B cell (primary cell): ENCODE measurements around the gene SRRM5. TPM values are rescaled to one million over a fixed set of nuclear protein-coding genes. Genes with fewer than 3 reads are reported as not detected.

Source experiments
- ATAC-seq: fragments of 200-7000 bp; cut with Tn5 transposase; one replicate; pipeline ENCODE4 v1.10.0; 2021; ENCODE audit warnings: low read depth, mild to moderate bottlenecking, moderate number of reproducible peaks, moderate library complexity
- CTCF ChIA-PET: fragments of 350-600 bp; sonication (Branson Sonifier 250); formaldehyde crosslinking; loops from one replicate; lab custom pipeline; 2021; ENCODE audit warnings: antibody characterized with exemption, inconsistent platforms; lab: Charles Lee
- POLR2A ChIA-PET: fragments of 350-600 bp; sonication (Branson Sonifier 250); formaldehyde crosslinking; loops from one replicate; lab custom pipeline; 2021; ENCODE audit warnings: antibody characterized with exemption; lab: Charles Lee
- DNase-seq: peaks from one replicate; pipeline ENCODE4 v3.0.0; 2013
- H2AFZ ChIP-seq: 2 replicates; pipeline ENCODE4 v1.6.1; 2012; ENCODE audit warnings: mild to moderate bottlenecking, low read depth, low read length; ENCODE audit not compliant: insufficient read depth, poor library complexity, severe bottlenecking
- H3K27ac ChIP-seq, 2 donors: 1 replicate in 1 of 2; 2 replicates in 1 of 2; pipeline ENCODE4 v1.5.1; 2012 to 2013; ENCODE audit warnings: low read length in 2 of 2, mild to moderate bottlenecking in 2 of 2, moderate library complexity in 1 of 2
- H3K27me3 ChIP-seq, 4 experiments: fragments of 200-600 bp in 1 of 4; sonication (generic) in 1 of 4; replicated peaks in 1 of 4; 1 replicate in 2 of 4; 2 replicates in 2 of 4; pipeline versions ENCODE4 v1.6.1 to v1.7.0; 2013 to 2016; ENCODE audit warnings: low read length in 3 of 4, mild to moderate bottlenecking in 2 of 4, mixed read lengths in 1 of 4, moderate library complexity in 1 of 4; ENCODE audit not compliant: insufficient read depth in 4 of 4, control insufficient read depth in 3 of 4; ENCODE audit errors: control extremely low read depth in 1 of 4
- H3K36me3 ChIP-seq, 2 experiments: replicated peaks in 1 of 2; 1 replicate in 1 of 2; 2 replicates in 1 of 2; pipeline versions ENCODE4 v1.6.1 to v1.7.1; 2013; ENCODE audit warnings: low read length in 1 of 2; ENCODE audit not compliant: insufficient read depth in 2 of 2, control insufficient read depth in 1 of 2; ENCODE audit errors: control extremely low read depth in 1 of 2, extremely low read depth in 1 of 2
- H3K4me1 ChIP-seq, 2 donors: fragments of 200-600 bp in 1 of 2; sonication (generic) in 1 of 2; 1 replicate in 1 of 2; 2 replicates in 1 of 2; pipeline versions ENCODE4 v1.5.1 to v1.6.1; 2013 to 2017; ENCODE audit warnings: low read length in 2 of 2; ENCODE audit not compliant: control insufficient read depth in 2 of 2, insufficient read depth in 2 of 2
- H3K4me2 ChIP-seq: replicated peaks from 2 replicates; pipeline ENCODE3; 2012; ENCODE audit warnings: mild to moderate bottlenecking, low read depth, low read length; ENCODE audit not compliant: poor library complexity, severe bottlenecking
- H3K4me3 ChIP-seq, 5 experiments: fragments of 200-600 bp in 1 of 5; sonication (generic) in 1 of 5; 1 replicate in 3 of 5; 2 replicates in 2 of 5; pipeline versions ENCODE4 v1.5.1 to v1.7.0; 2011 to 2016; ENCODE audit warnings: low read length in 4 of 5, mild to moderate bottlenecking in 4 of 5, low read depth in 2 of 5, control low read depth in 1 of 5, moderate library complexity in 1 of 5; ENCODE audit not compliant: insufficient read depth in 1 of 5; ENCODE audit errors: control extremely low read depth in 1 of 5, extremely low read depth in 1 of 5
- H3K79me2 ChIP-seq: fragments of 200-600 bp; sonication (generic); one replicate; pipeline ENCODE4 v1.6.0; 2016; ENCODE audit warnings: low read length; ENCODE audit not compliant: control insufficient read depth, insufficient read depth
- H3K9ac ChIP-seq: fragments of 200-600 bp; sonication (generic); 2 replicates; pipeline ENCODE4 v1.6.1; 2017; ENCODE audit warnings: mild to moderate bottlenecking, low read length, moderate library complexity
- H3K9me3 ChIP-seq, 3 donors: one replicate each; pipeline versions ENCODE4 v1.6.1 to v1.7.1; 2013; ENCODE audit warnings: low read length in 2 of 3; ENCODE audit not compliant: control insufficient read depth in 2 of 3, insufficient read depth in 1 of 3; ENCODE audit errors: control extremely low read depth in 1 of 3
- H4K20me1 ChIP-seq: 2 replicates; pipeline ENCODE4 v1.6.0; 2012; ENCODE audit warnings: mild to moderate bottlenecking, low read length; ENCODE audit not compliant: insufficient read depth, control insufficient read depth, poor library complexity, severe bottlenecking
- H3K27ac Mint-ChIP-seq: one replicate; pipeline ENCODE4 v1.8.0; 2021; ENCODE audit warnings: mixed read lengths
- H3K27me3 Mint-ChIP-seq: one replicate; pipeline ENCODE4 v1.8.0; 2021; ENCODE audit warnings: mixed read lengths
- H3K4me1 Mint-ChIP-seq: one replicate; pipeline ENCODE4 v1.8.0; 2021; ENCODE audit warnings: mixed read lengths
- H3K4me3 Mint-ChIP-seq: one replicate; pipeline ENCODE4 v1.8.0; 2021; ENCODE audit warnings: mixed read lengths
- H3K9me3 Mint-ChIP-seq: one replicate; pipeline ENCODE4 v1.8.0; 2022; ENCODE audit warnings: mixed read lengths; ENCODE audit not compliant: insufficient read depth
- CTCF ChIP-seq: fragments of 200-600 bp; IDR thresholded peaks from one replicate; pipeline ENCODE4 v1.8.0; 2022; ENCODE audit warnings: antibody characterized with exemption, mild to moderate bottlenecking
- EZH2 ChIP-seq: IDR thresholded peaks from 2 replicates; pipeline ENCODE4 v1.6.1; 2012; ENCODE audit warnings: borderline replicate concordance, low read depth, mild to moderate bottlenecking, moderate library complexity, low read length; ENCODE audit not compliant: insufficient read depth, poor library complexity, severe bottlenecking
- WGBS: methylation state at CpG from one replicate; pipeline ENCODE4 v1.1.5; 2013; ENCODE audit warnings: missing lambda C conversion rate; ENCODE audit not compliant: insufficient coverage; 5-methylcytosine and 5-hydroxymethylcytosine counted together
- intact Hi-C: fragments of 100-400 bp; cut with micrococcal nuclease; formaldehyde crosslinking; loops from one replicate; pipeline ENCODE4 v1.10.0; 2022
- polyA plus RNA-seq: library from polyadenylated mRNA; depleted of rRNA; stranded (reverse); fragments of >200 nt; gene quantifications from 2 replicates; pipeline ENCODE4 v1.2.3, GENCODE V29; 2012
- total RNA-seq, 2 donors: library from RNA; stranded (reverse); fragments of 120-200 nt in 1 of 2; gene quantifications; 1 replicate in 1 of 2; 2 replicates in 1 of 2; pipeline versions ENCODE4 v1.2.3 to v1.2.4, GENCODE V29; 2013 to 2022

SRRM5 gene
- total and polyA plus RNA-seq, 2 donors (not counting 1 experiment from before 2014, with no cell fraction given) = 0.64 to 1.4 TPM

DNA sequence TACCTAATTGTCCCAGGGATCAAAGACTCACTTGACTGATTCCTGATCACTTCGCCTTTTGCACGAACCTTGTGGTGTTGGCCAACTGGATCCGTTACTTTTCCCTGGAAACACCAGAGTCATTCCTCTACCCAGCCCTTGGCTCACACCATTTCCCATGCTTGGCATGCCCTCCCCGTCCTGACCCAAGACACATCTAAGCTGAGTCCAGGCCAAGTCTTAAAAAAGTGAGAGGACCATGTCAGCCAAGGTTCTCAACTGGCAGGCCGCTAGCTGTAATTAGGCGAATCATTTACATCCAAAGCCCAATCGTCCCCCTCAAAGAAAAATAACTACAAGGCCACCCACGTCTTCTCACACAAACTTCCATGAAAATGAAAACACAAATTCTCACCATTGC is 46.6 kb downstream of the SRRM5 start:
- no peak overlapping the region for H3K4me3 Mint-ChIP-seq
- H3K4me1 Mint-ChIP-seq = no peaks in the 10 kb centered on the region
- H3K27me3 ChIP-seq = no peaks in the 10 kb centered on the region
- intact Hi-C loops = no loop called here
- peaks cover 3% of the 10 kb centered on the region for H3K27me3 Mint-ChIP-seq
- H3K27ac ChIP-seq = no peak overlapping the region
- no peaks in the 10 kb centered on the region for H3K36me3 ChIP-seq
- H3K9me3 ChIP-seq = peaks cover 0 to 21% (median 2%) of the 10 kb centered on the region in 3 donors
- H3K9ac ChIP-seq = no peak overlapping the region
- H3K4me1 ChIP-seq = peaks cover 0 to 2% of the 10 kb centered on the region in 2 donors
- no peak overlapping the region for H3K4me3 ChIP-seq
- ATAC-seq = no peak
- POLR2A ChIA-PET = no interaction called here
- peaks cover 3% of the 10 kb centered on the region for H3K9me3 Mint-ChIP-seq
- H3K4me2 ChIP-seq = no peak overlapping the region
- CTCF ChIA-PET = interaction anchor here (0.6 to 1.1 kb wide), 2 partner anchors 86 to 87 kb away, joined by 3 to 5 read pairs; no protein-coding TSS in a partner anchor
- TF ChIP-seq EZH2 = no peak
- TF ChIP-seq CTCF = no peak
- no peak overlapping the region for H3K27ac Mint-ChIP-seq
- H4K20me1 ChIP-seq = no peaks in the 10 kb centered on the region
- H3K79me2 ChIP-seq = no peaks in the 10 kb centered on the region
- H2AFZ ChIP-seq = no peak overlapping the region
- 98% methylated on average over 8 of the region's 8 CpGs for WGBS
- no peak for DNase-seq

DNA sequence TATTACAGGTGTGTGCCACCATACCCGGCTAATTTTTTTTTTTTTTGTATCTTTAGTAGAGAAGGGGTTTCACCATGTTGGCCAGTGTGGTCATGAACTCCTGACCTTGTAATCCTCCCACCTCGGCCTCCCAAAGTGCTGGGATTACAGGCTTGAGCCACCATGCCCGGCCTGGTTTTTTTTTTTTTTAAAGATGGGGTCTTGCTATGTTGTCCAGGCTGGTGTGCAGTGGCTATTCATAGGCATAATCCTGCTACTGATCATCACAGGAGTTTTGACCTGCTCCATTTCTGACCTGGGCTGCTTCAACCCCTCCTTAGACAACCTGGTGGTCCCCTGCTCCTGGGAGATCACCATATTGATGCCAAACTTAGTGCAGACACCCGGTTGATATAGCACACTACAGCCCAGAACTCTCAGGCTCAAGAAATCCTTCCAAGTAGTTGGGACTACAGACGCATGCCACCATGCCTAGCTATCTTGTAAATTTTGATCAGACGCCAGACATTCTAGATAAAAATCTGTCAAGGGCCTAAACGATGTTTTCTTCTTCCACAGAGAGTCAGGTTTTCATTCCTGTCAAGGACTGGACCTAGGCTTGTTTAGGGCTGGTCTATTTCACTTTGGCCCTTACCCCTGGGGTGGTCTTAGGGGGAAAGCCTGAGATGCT is 48.5 kb downstream of the SRRM5 start:
- intact Hi-C loops = no loop called here
- H3K27me3 Mint-ChIP-seq = peaks cover 3% of the 10 kb centered on the region
- WGBS = 97% methylated on average over 4 of the region's 7 CpGs

More for the DNA sequence above, 48.5 kb downstream of the SRRM5 start:
- no peaks in the 10 kb centered on the region for H3K27me3 ChIP-seq
- peaks cover 0 to 21% (median 2%) of the 10 kb centered on the region in 3 donors for H3K9me3 ChIP-seq
- no peak for ATAC-seq
- H3K9ac ChIP-seq = no peak overlapping the region
- CTCF ChIA-PET = no interaction called here
- H3K4me2 ChIP-seq = no peak overlapping the region
- no peak for DNase-seq
- H3K27ac ChIP-seq = no peak overlapping the region
- peaks cover 3% of the 10 kb centered on the region for H3K9me3 Mint-ChIP-seq
- TF ChIP-seq EZH2 = no peak
- TF ChIP-seq CTCF = no peak
- no peaks in the 10 kb centered on the region for H3K79me2 ChIP-seq
- no peak overlapping the region for H3K4me3 Mint-ChIP-seq
- no peak overlapping the region for H3K27ac Mint-ChIP-seq
- peaks cover 8% of the 10 kb centered on the region for H3K4me1 Mint-ChIP-seq
- no peak overlapping the region for H2AFZ ChIP-seq
- POLR2A ChIA-PET = no interaction called here
- H3K36me3 ChIP-seq = no peaks in the 10 kb centered on the region
- peaks cover 11 to 13% of the 10 kb centered on the region in 2 donors for H3K4me1 ChIP-seq
- no peaks in the 10 kb centered on the region for H4K20me1 ChIP-seq
- H3K4me3 ChIP-seq = no peak overlapping the region
